ENCODE results near the gene CASQ1. TPM values are rescaled to one million over a fixed set of nuclear protein-coding genes. Genes with fewer than 3 reads are reported as not detected.

CASQ1 gene
- total RNA-seq, 1 donor from 2014 or later = 0.41 TPM

DNA sequence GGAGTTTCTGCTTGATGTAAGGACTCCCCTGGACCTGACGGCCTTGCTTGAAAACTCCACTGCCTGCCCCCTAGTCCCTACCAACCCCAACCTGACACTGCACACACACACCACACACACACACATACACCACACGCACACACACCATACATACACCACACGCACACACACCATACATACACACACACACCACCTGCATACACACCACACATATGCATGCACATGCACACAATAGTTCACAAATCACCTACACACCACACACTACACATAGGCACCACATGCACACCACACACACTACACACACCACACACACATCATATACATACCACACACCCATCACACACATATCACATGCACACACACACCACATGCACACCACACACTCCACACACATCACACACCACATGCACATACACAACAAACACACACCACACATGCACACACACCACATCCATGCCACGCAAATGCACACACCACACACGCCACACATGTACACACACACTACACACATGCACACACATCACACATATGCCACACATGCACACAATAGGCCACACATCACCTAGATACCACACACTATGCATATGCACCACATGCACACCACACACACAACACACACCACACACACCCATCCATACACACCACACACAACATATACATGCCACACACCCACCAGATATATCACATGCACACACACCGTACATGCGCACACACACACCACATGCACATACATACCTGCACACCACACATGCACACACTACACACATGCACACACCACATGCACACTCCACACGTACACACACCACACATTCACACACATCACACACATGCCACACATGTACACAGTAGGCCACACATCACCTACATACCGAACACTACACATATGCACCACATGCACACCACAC is 3.7 kb downstream of the CASQ1 start:
- DNase-seq (no peak), ATAC-seq (no peak)
- Histone ChIP-seq H3K9me3 (no peaks in the 10 kb centered on the region), H3K36me3 (no peaks in the 10 kb centered on the region), H3K27me3 (no peaks in the 10 kb centered on the region), H3K27ac (no peak overlapping the region), H3K4me1 (peaks cover 4% of the 10 kb centered on the region), H3K4me3 (no peak overlapping the region)
- intact Hi-C loops (cut with DNase I) = loop anchor here (10.0 kb wide), 1 partner anchor 61 kb away; no protein-coding TSS in a partner anchor
- TF ChIP-seq, protein P1, sequence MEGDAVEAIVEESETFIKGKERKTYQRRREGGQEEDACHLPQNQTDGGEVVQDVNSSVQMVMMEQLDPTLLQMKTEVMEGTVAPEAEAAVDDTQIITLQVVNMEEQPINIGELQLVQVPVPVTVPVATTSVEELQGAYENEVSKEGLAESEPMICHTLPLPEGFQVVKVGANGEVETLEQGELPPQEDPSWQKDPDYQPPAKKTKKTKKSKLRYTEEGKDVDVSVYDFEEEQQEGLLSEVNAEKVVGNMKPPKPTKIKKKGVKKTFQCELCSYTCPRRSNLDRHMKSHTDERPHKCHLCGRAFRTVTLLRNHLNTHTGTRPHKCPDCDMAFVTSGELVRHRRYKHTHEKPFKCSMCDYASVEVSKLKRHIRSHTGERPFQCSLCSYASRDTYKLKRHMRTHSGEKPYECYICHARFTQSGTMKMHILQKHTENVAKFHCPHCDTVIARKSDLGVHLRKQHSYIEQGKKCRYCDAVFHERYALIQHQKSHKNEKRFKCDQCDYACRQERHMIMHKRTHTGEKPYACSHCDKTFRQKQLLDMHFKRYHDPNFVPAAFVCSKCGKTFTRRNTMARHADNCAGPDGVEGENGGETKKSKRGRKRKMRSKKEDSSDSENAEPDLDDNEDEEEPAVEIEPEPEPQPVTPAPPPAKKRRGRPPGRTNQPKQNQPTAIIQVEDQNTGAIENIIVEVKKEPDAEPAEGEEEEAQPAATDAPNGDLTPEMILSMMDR (IDR thresholded peaks at IDR 0.05) = no peak

GRCh38 chr1:160194737-160195059 is 4.3 kb downstream of the CASQ1 start:
- H3K27me3 ChIP-seq = no peaks in the 10 kb centered on the region
- intact Hi-C loops (cut with DNase I) = loop anchor here (10.0 kb wide), 1 partner anchor 60 kb away; no protein-coding TSS in a partner anchor
- no peaks in the 10 kb centered on the region for H3K36me3 ChIP-seq
- no peaks in the 10 kb centered on the region for H3K9me3 ChIP-seq
- no peak overlapping the region for H3K27ac ChIP-seq
- ATAC-seq (no peak), DNase-seq (no peak)
- H3K4me1 ChIP-seq = peaks cover 4% of the 10 kb centered on the region
- TF ChIP-seq, protein P1 (IDR thresholded peaks at IDR 0.05) = no peak
- H3K4me3 ChIP-seq = no peak overlapping the region

- Histone ChIP-seq H3K27me3 (no peaks in the 10 kb centered on the region), H3K9me3 (no peaks in the 10 kb centered on the region), H3K27ac (no peak overlapping the region), H3K36me3 (no peaks in the 10 kb centered on the region), H3K4me3 (no peak overlapping the region), H3K4me1 (peaks cover 4% of the 10 kb centered on the region)
- ATAC-seq = no peak
- no peak for DNase-seq
- TF ChIP-seq, protein P1 (IDR thresholded peaks at IDR 0.05) = no peak
- intact Hi-C loops (cut with DNase I) = loop anchor here (10.0 kb wide), 1 partner anchor 59 kb away; no protein-coding TSS in a partner anchor
Observed at GRCh38 chr1:160196143-160196542, 5.8 kb downstream of the CASQ1 start.

DNA sequence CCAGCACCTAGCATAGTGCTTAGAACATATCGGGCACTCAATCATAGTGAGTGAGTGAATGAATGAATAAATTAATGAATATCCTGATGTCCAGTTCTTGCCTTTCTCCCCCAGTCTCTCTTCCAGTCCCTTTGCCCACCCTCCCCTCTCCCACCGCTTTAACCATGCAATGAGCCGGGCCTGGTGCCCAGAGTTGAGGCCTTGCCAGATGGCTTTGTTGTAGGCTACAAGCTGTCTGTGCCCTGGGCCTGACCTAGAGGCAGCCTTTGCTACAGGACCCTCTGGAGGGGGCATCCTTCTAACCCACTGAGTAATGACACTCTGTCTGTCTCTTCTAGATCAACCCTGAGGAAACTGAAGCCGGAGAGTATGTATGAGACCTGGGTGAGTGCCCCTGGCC is 6.9 kb downstream of the CASQ1 start:
- ATAC-seq (no peak), DNase-seq (no peak)
- Histone ChIP-seq H3K36me3 (no peaks in the 10 kb centered on the region), H3K27ac (no peak overlapping the region), H3K27me3 (no peaks in the 10 kb centered on the region), H3K4me3 (no peak overlapping the region), H3K4me1 (peaks cover 4% of the 10 kb centered on the region), H3K9me3 (no peaks in the 10 kb centered on the region)
- intact Hi-C loops (cut with DNase I) = loop anchor here (10.0 kb wide), 1 partner anchor 58 kb away; no protein-coding TSS in a partner anchor
- TF ChIP-seq, protein P1 (IDR thresholded peaks at IDR 0.05) = no peak

DNA sequence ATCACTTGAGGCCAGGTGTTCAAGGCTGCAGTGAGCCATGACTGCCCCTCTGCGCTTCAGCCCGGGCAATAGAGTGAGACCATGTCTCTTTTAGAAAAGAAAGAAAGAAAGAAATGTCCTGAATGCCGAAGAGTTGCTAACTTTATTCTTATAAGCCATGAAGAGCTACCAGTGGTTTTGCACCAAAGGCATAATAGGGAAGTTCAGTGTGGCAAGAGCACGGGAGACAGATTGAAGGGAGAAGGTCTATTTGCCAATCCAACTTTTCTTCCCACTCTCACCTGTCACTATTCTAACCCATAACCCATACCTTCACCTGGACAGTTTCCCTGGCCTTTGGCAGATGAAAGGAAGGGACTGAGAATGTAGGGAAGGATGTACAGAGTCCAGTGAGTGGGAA is 10.4 kb downstream of the CASQ1 start:
- H3K9me3 ChIP-seq = no peaks in the 10 kb centered on the region
- intact Hi-C loops (cut with DNase I) = no loop called here
- H3K27ac ChIP-seq = no peak overlapping the region
- ATAC-seq (no peak), DNase-seq (no peak)
- H3K36me3 ChIP-seq = no peaks in the 10 kb centered on the region
- TF ChIP-seq, protein P1 (IDR thresholded peaks at IDR 0.05) = no peak
- H3K27me3 ChIP-seq = no peaks in the 10 kb centered on the region
- peaks cover 10% of the 10 kb centered on the region for H3K4me1 ChIP-seq
- no peak overlapping the region for H3K4me3 ChIP-seq

All from upper lobe of right lung (tissue), 1 donor.